Endothelial cell of umbilical vein (primary cell): ENCODE data around the gene KCNJ18. TPM values are rescaled to one million over a fixed set of nuclear protein-coding genes. Genes with fewer than 3 reads are reported as not detected.
"Not testable (repeated sequence)": the region's sequence is repeated elsewhere in the genome, so short reads cannot be mapped to it uniquely, and the experiment has no call there.

ENCODE experiments used
- BruUV-seq: library from RNA; stranded (reverse); fragments of 400-500 nt; replicated peaks from 2 replicates; lab custom pipeline; 2021; lab: Mats Ljungman, UMichigan
- CTCF ChIA-PET: fragments of 300-600, 350-600 bp; sonication (Branson Sonifier 250); formaldehyde crosslinking; loops from one replicate; lab custom pipeline; 2021; ENCODE audit warnings: antibody characterized with exemption, inconsistent platforms; lab: Charles Lee
- POLR2A ChIA-PET: fragments of 300-600, 350-600 bp; sonication (Branson Sonifier 250); formaldehyde crosslinking; loops from one replicate; lab custom pipeline; 2021; ENCODE audit warnings: antibody characterized with exemption, inconsistent platforms; lab: Charles Lee
- DNase-seq: peaks from one replicate; pipeline ENCODE4 v3.0.0-alpha.2; 2011; ENCODE audit warnings: low read depth, low spot score
- FAIRE-seq: peaks from 2 replicates; lab custom pipeline; 2011; peaks lifted over from hg19 to GRCh38; lab: Jason Lieb, UNC
- H2AFZ ChIP-seq: 2 replicates; pipeline ENCODE4 v1.6.0; 2012; ENCODE audit warnings: low read depth, low read length, control low read depth, inconsistent platforms
- H3K27ac ChIP-seq: 2 replicates; pipeline ENCODE4 v1.5.1; 2011; ENCODE audit warnings: low read depth, mild to moderate bottlenecking, control low read depth, low read length, moderate library complexity; ENCODE audit not compliant: insufficient read depth
- H3K27me3 ChIP-seq, 2 experiments: 2 replicates each; pipeline versions ENCODE4 v1.6.0 to v1.6.1; 2011; ENCODE audit warnings: low read length in 2 of 2, mixed read lengths in 1 of 2; ENCODE audit not compliant: control insufficient read depth in 2 of 2, insufficient read depth in 2 of 2
- H3K36me3 ChIP-seq, 2 experiments: 2 replicates in 1 of 2; 3 replicates in 1 of 2; pipeline ENCODE4 v1.5.1; 2011; ENCODE audit warnings: low read length in 2 of 2, mild to moderate bottlenecking in 1 of 2, moderate library complexity in 1 of 2; ENCODE audit not compliant: control insufficient read depth in 2 of 2, insufficient read depth in 2 of 2; ENCODE audit errors: extremely low read depth in 1 of 2
- H3K4me1 ChIP-seq: 3 replicates; pipeline ENCODE4 v1.5.1; 2011; ENCODE audit warnings: mild to moderate bottlenecking, low read length; ENCODE audit not compliant: control insufficient read depth, insufficient read depth; ENCODE audit errors: extremely low read depth
- H3K4me2 ChIP-seq: 2 replicates; pipeline ENCODE4 v1.6.1; 2011; ENCODE audit warnings: low read length, control low read depth, mixed read lengths; ENCODE audit not compliant: insufficient read depth
- H3K4me3 ChIP-seq, 3 experiments: fragments of 200-600 bp in 1 of 3; sonication (generic), shearing (Covaris generic) in 1 of 3; replicated peaks in 1 of 3; 2 replicates each; pipeline ENCODE4 v1.5.1; 2011 to 2016; ENCODE audit warnings: control low read depth in 3 of 3, low read length in 3 of 3, mild to moderate bottlenecking in 2 of 3, inconsistent platforms in 1 of 3, low read depth in 1 of 3, moderate library complexity in 1 of 3; ENCODE audit not compliant: insufficient read depth in 1 of 3
- H3K79me2 ChIP-seq: 2 replicates; pipeline ENCODE4 v1.6.0; 2012; ENCODE audit warnings: low read length, inconsistent platforms; ENCODE audit not compliant: control insufficient read depth, insufficient read depth
- H3K9ac ChIP-seq: replicated peaks from 2 replicates; pipeline ENCODE3; 2011; ENCODE audit warnings: low read length, control low read depth; ENCODE audit not compliant: insufficient read depth; ENCODE audit errors: extremely low read depth
- H3K9me1 ChIP-seq: replicated peaks from 3 replicates; pipeline ENCODE4 v1.6.0; 2011; ENCODE audit warnings: mild to moderate bottlenecking, low read length; ENCODE audit not compliant: control insufficient read depth, insufficient read depth; ENCODE audit errors: extremely low read depth
- H3K9me3 ChIP-seq: replicated peaks from 2 replicates; pipeline ENCODE4 v1.5.1; 2012; ENCODE audit warnings: low read length, inconsistent platforms; ENCODE audit not compliant: control insufficient read depth, insufficient read depth
- H4K20me1 ChIP-seq: replicated peaks from 2 replicates; pipeline ENCODE3; 2011; ENCODE audit warnings: mild to moderate bottlenecking, low read length; ENCODE audit not compliant: control insufficient read depth, insufficient read depth; ENCODE audit errors: extremely low read depth
- dilution Hi-C: fragments of 300-500 bp; cut with MboI; formaldehyde crosslinking; loops from one replicate; pipeline ENCODE4 v1.15.0; 2019; ENCODE audit warnings: low sequenced_read_pairs; ENCODE audit not compliant: extremely low pct_ligation_motif_present
- intact Hi-C: fragments of 100-400 bp; cut with micrococcal nuclease; formaldehyde crosslinking; loops from one replicate; pipeline ENCODE4 v1.10.0; 2022
- polyA plus RNA-seq, 4 experiments: library from polyadenylated mRNA; depleted of rRNA in 3 of 4; stranded (reverse) in 3 of 4; unstranded in 1 of 4; fragments of >200 nt; gene quantifications; 2 replicates each; pipeline versions ENCODE4 v1.2.1 to v1.2.3, GENCODE V29; 2011 to 2012; ENCODE audit warnings: missing spikeins in 1 of 4
- total RNA-seq: library from RNA; stranded (reverse); gene quantifications from 2 replicates; pipeline ENCODE4 v1.2.3, GENCODE V29; 2021

Gene KCNJ18
- total and polyA plus RNA-seq, 2 donors (not counting 3 experiments of a cell fraction or from before 2014, with no cell fraction given): not detected

DNA sequence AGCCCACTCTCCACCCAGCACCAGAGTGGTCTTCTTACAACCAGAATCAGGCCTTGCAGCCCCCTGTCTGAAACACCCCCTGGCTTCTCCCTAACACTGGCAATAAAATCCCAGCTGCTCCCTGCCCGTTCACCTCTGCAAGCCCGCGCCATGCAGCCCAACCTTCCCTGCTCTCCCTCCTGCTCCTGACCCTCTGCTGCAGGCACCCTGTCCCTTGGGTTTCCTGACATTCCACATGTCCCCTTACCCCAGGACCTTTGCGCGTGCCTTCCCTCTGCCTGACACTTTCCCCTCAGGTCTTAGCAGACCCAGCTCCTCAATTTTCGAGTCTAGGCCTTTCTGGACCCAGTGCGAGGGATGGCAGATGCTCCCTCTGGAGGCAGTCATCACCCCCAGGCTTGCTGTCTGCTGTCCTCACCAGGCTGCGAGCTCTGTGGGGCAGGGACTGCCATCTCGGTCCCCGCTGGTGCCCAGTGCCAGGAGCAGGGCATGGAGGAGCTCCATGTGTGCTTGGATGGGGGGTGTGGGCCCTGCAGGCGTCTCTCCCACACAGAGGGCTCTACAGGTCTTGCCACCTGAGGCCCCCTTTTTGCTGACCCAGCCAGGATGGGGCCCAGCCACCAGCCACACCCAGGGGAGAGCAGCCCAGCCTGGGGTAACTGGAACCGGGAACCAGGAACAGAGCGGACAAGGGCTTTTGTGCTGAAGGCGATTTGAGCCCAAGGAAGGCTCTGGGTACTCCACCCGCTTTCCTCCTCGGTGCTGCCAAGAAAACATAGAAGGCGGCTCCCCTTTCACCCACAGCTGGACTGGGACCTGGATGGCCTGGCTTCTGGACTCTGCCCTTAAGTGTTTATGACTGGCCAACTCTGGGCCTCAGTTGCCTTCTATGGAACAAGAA, 15.6 kb downstream of the KCNJ18 start:
- intact Hi-C loops, POLR2A ChIA-PET: not testable (repeated sequence)

DNA sequence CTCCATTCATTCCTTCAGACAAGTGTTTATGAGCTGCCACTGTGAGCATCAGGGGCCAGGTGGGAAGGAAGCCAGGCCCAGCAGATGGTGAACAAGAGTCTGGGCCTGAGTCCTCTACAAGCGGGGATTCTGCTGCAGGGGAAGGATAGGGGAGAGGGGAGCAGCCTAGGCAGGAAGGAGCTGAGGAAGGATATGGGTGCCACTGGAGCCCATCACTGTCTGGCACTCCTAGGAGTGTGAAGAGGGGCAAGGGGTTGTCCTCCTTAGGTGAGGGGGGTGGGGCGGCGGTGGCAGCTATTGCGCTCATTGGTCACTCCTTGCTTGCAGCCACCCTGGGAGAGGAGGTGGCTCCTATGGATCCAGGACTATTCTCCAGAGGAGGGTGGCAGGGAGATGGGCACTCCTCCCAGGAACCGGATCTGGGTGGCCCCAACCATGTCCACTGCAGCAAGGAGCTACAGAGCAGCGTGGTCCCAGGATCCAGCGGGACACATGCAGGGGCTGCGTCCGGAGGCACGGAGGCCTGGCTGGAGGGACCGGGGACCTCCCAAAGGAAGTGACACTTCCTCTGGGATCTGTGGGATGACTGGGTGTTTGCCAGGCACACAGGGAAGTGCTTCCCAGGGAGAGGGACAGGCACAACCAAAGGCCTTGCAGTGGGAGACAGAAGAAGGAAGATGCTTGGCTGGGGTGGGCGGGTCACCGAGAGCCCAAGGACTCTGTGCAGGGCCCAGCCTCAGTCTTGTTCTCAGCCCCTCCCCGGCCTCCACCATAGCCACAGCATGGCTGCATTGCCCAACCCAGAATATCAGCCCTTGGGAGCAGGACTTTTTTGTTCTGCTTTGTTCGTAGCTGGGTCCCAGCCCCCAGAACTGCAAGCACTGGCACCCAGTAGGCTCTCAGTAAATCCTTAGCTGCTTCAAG, 16.6 kb downstream of the KCNJ18 start:
- H3K9me3 ChIP-seq, DNase-seq, FAIRE-seq, H2AFZ ChIP-seq, intact Hi-C loops, H3K4me3 ChIP-seq, H3K79me2 ChIP-seq, H3K36me3 ChIP-seq, H3K4me2 ChIP-seq, H3K9ac ChIP-seq, POLR2A ChIA-PET, H3K4me1 ChIP-seq, H3K27ac ChIP-seq, H3K9me1 ChIP-seq, dilution Hi-C loops, CTCF ChIA-PET, H3K27me3 ChIP-seq, H4K20me1 ChIP-seq, BruUV-seq: not testable (repeated sequence)

More for the DNA sequence above, 15.6 kb downstream of the KCNJ18 start:
- H4K20me1 ChIP-seq, H3K27me3 ChIP-seq, H3K4me2 ChIP-seq, H3K9me1 ChIP-seq, H3K79me2 ChIP-seq, H3K4me1 ChIP-seq, BruUV-seq, DNase-seq, H3K9ac ChIP-seq, FAIRE-seq, H3K4me3 ChIP-seq, CTCF ChIA-PET, H3K36me3 ChIP-seq, H3K27ac ChIP-seq, dilution Hi-C loops, H3K9me3 ChIP-seq, H2AFZ ChIP-seq: not testable (repeated sequence)

DNA sequence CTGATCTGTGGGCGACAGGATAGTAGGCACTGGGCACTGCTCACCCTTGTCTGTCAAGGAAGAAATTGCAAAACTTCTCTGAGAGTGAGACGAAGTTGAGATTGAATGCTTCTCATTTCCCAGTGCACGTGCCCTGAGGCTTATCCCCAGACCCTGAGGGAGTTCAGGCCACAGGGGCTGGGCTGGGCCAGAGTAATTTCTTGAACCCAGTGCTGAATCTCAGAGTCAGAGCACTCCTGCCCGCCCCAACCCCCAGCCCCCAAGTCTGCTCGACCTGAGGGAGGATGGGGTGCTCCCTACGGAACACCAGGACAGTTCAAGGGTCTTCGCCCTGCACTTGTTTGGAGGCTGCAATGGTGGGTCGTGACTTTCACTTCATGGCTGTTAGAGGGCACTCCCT, 17.7 kb downstream of the KCNJ18 start:
- BruUV-seq, H3K9ac ChIP-seq, H3K27ac ChIP-seq, POLR2A ChIA-PET, H3K4me2 ChIP-seq, H3K79me2 ChIP-seq, H2AFZ ChIP-seq, intact Hi-C loops, H3K27me3 ChIP-seq, H3K36me3 ChIP-seq, DNase-seq, H3K4me1 ChIP-seq, FAIRE-seq, CTCF ChIA-PET, H3K9me1 ChIP-seq, H3K4me3 ChIP-seq, H3K9me3 ChIP-seq, dilution Hi-C loops, H4K20me1 ChIP-seq: not testable (repeated sequence)
